Uterus (tissue), 2 donors: ENCODE results near the gene STOX2.

Experiments
- POLR2A ChIP-seq, 2 donors: fragments of 450-650 bp; IDR thresholded peaks; one replicate each; pipeline ENCODE4 v1.6.1; 2016; ENCODE audit warnings: antibody characterized with exemption in 2 of 2, mild to moderate bottlenecking in 1 of 2, moderate library complexity in 1 of 2
- TF ChIP-seq, protein P1 (sequence below), 4 experiments: fragments of 200-600 bp in 2 of 4; fragments of 450-650 bp in 2 of 4; sonication (generic) in 2 of 4; IDR thresholded peaks; one replicate each; pipeline ENCODE4 v1.5.1; 2016 to 2019; ENCODE audit warnings: antibody characterized with exemption in 4 of 4, mild to moderate bottlenecking in 2 of 4, moderate library complexity in 1 of 4

DNA sequence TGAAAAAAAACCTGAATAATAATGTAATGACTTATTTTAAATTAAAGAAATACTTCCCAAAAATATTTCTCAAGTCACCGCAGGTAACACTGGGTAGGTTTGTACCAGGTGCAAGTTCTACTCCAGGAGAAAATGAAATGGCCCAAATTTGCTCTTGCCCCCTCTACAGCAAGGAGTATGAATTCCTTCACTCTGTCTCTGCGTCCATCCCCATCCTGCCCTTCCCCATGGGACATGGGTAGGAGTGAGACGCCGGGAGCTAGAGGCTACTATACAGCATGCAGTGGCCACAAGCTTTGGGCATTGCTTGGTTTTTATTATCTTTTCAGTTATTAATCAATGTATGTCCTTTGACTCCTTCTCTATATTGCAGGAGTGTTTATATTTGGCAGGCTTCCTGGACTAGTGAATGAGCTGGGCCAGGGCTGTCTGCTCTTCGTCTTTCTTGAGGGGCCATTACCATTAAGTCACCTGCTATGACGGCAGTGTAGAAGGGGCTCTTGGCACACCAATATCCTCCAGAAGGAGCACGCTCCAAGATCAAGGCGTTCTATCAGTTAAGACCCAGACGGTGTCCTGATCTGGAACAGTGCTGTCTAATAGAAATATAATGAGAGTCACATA, 162.9 kb downstream of the STOX2 start:
- TF ChIP-seq, protein P1, sequence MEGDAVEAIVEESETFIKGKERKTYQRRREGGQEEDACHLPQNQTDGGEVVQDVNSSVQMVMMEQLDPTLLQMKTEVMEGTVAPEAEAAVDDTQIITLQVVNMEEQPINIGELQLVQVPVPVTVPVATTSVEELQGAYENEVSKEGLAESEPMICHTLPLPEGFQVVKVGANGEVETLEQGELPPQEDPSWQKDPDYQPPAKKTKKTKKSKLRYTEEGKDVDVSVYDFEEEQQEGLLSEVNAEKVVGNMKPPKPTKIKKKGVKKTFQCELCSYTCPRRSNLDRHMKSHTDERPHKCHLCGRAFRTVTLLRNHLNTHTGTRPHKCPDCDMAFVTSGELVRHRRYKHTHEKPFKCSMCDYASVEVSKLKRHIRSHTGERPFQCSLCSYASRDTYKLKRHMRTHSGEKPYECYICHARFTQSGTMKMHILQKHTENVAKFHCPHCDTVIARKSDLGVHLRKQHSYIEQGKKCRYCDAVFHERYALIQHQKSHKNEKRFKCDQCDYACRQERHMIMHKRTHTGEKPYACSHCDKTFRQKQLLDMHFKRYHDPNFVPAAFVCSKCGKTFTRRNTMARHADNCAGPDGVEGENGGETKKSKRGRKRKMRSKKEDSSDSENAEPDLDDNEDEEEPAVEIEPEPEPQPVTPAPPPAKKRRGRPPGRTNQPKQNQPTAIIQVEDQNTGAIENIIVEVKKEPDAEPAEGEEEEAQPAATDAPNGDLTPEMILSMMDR (IDR thresholded peaks at IDR 0.05), result no peak
- no peak for TF ChIP-seq POLR2A (IDR thresholded peaks at IDR 0.05)
